Peyer's patch (tissue), 4 donors: Measurements from ENCODE around the gene PCDHGA12.

ENCODE experiments used
- POLR2A ChIP-seq, 2 donors: fragments of 450-650 bp; IDR thresholded peaks; one replicate each; pipeline ENCODE4 v1.5.1; 2017; ENCODE audit warnings: antibody characterized with exemption in 2 of 2, mild to moderate bottlenecking in 2 of 2, moderate library complexity in 2 of 2
- TF ChIP-seq, protein P1 (sequence below), 6 experiments: fragments of 450-650 bp in 4 of 6; fragments of 200-600 bp in 2 of 6; sonication (generic) in 1 of 6; IDR thresholded peaks; one replicate each; pipeline ENCODE4 v1.5.1; 2017 to 2019; ENCODE audit warnings: antibody characterized with exemption in 6 of 6, mild to moderate bottlenecking in 3 of 6, moderate library complexity in 1 of 6

DNA sequence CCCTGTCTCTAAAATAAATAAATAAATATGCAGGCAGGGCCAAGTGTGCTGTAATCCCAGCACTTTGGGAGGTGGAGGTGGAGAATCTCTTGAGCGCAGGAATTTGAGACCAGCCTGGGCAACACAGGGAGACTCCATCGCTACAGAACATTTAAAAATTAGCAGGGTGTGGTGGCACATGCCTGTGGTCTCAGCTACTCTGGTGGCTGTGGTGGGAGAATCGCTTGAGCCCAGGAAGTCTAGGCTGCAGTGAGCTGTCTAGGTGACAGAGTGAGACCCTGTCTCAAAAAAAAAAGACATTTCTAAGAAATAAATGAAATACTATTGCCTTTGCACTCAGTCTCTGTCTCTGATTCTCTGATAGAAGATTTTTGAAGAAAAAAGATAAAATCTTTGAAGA lies 18.7 kb upstream of the PCDHGA12 start:
- TF ChIP-seq POLR2A (IDR thresholded peaks at IDR 0.05), result no peak
- TF ChIP-seq, protein P1, sequence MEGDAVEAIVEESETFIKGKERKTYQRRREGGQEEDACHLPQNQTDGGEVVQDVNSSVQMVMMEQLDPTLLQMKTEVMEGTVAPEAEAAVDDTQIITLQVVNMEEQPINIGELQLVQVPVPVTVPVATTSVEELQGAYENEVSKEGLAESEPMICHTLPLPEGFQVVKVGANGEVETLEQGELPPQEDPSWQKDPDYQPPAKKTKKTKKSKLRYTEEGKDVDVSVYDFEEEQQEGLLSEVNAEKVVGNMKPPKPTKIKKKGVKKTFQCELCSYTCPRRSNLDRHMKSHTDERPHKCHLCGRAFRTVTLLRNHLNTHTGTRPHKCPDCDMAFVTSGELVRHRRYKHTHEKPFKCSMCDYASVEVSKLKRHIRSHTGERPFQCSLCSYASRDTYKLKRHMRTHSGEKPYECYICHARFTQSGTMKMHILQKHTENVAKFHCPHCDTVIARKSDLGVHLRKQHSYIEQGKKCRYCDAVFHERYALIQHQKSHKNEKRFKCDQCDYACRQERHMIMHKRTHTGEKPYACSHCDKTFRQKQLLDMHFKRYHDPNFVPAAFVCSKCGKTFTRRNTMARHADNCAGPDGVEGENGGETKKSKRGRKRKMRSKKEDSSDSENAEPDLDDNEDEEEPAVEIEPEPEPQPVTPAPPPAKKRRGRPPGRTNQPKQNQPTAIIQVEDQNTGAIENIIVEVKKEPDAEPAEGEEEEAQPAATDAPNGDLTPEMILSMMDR (IDR thresholded peaks at IDR 0.05), result no peak
